Panc1 (cell line): Measurements from ENCODE around the gene ITLN1. TPM values are rescaled to one million over a fixed set of nuclear protein-coding genes. Genes with fewer than 3 reads are reported as not detected.

Experiments
- ATAC-seq: fragments of 200-7000 bp; cut with Tn5 transposase; 2 replicates; pipeline ENCODE4 v1.9.1; 2020; ENCODE audit warnings: mild to moderate bottlenecking, moderate library complexity
- BruUV-seq: library from RNA; stranded (reverse); fragments of 400-500 nt; replicated peaks from 2 replicates; lab custom pipeline; 2021; lab: Mats Ljungman, UMichigan
- CTCF ChIA-PET: fragments of 300-600 bp; sonication (Branson Sonifier 250); formaldehyde crosslinking; loops from one replicate; lab custom pipeline; 2022; ENCODE audit warnings: antibody characterized with exemption; lab: Charles Lee
- POLR2A ChIA-PET: fragments of 300-600 bp; sonication (Branson Sonifier 250); formaldehyde crosslinking; loops from one replicate; lab custom pipeline; 2022; ENCODE audit warnings: antibody characterized with exemption; lab: Charles Lee
- DNase-seq: peaks from one replicate; pipeline ENCODE4 v3.0.0-alpha.2; 2010; ENCODE audit warnings: low read depth, low spot score
- H3K27ac ChIP-seq: 2 replicates; pipeline ENCODE4 v1.5.1; 2011; ENCODE audit warnings: mild to moderate bottlenecking, low read length, inconsistent platforms
- H3K27me3 ChIP-seq: fragments of 200-500 bp; sonication (Bioruptor generic); 2 replicates; pipeline ENCODE4 v1.6.0; 2014; ENCODE audit warnings: low read length, inconsistent platforms; ENCODE audit not compliant: control insufficient read depth, insufficient read depth
- H3K36me3 ChIP-seq: fragments of 200-500 bp; sonication (Bioruptor generic); 2 replicates; pipeline ENCODE4 v1.5.1; 2014; ENCODE audit warnings: inconsistent platforms, mild to moderate bottlenecking, low read length, moderate library complexity; ENCODE audit not compliant: control insufficient read depth, insufficient read depth
- H3K4me1 ChIP-seq: 2 replicates; pipeline ENCODE4 v1.5.1; 2011; ENCODE audit warnings: inconsistent platforms, mild to moderate bottlenecking, low read length, moderate library complexity; ENCODE audit not compliant: control insufficient read depth, insufficient read depth
- H3K4me3 ChIP-seq, 2 experiments: 2 replicates each; pipeline ENCODE4 v1.5.1; 2011 to 2012; ENCODE audit warnings: low read depth in 2 of 2, low read length in 2 of 2, mild to moderate bottlenecking in 2 of 2, inconsistent platforms in 1 of 2, moderate library complexity in 1 of 2
- H3K9me3 ChIP-seq: fragments of 200-500 bp; sonication (Bioruptor generic); 2 replicates; pipeline ENCODE4 v1.5.1; 2014; ENCODE audit warnings: low read depth, mild to moderate bottlenecking, inconsistent platforms, low read length, moderate library complexity; ENCODE audit not compliant: control insufficient read depth, insufficient read depth
- CTCF ChIP-seq: fragments of 450-650 bp; IDR thresholded peaks from 2 replicates; pipeline ENCODE4 v1.5.1; 2017; ENCODE audit warnings: mild to moderate bottlenecking
- POLR2AphosphoS5 ChIP-seq: IDR thresholded peaks from 2 replicates; pipeline ENCODE4 v1.6.1; 2012; ENCODE audit warnings: mild to moderate bottlenecking, low read depth, low read length, moderate library complexity
- REST ChIP-seq, 2 experiments: IDR thresholded peaks; 2 replicates each; pipeline ENCODE4 v1.6.1; 2011 to 2012; ENCODE audit warnings: low read depth in 2 of 2, control low read depth in 1 of 2, low read length in 1 of 2, mild to moderate bottlenecking in 1 of 2, moderate library complexity in 1 of 2; ENCODE audit not compliant: insufficient read depth in 1 of 2
- SIN3A ChIP-seq: IDR thresholded peaks from 2 replicates; pipeline ENCODE4 v1.6.1; 2012; ENCODE audit warnings: low read depth, mild to moderate bottlenecking, low read length, moderate library complexity, borderline replicate concordance; ENCODE audit not compliant: insufficient read depth
- TCF7L2 ChIP-seq: IDR thresholded peaks from 2 replicates; pipeline ENCODE4 v1.6.1; 2011; ENCODE audit warnings: mild to moderate bottlenecking, low read depth, low read length, inconsistent platforms
- in situ Hi-C: cut with HindIII; loops from 2 replicates; pipeline ENCODE4 v1.10.0; 2016; ENCODE audit warnings: low sequenced_read_pairs, low pct_unique_long_range_greater_than_20kb
- intact Hi-C: fragments of 100-400 bp; cut with micrococcal nuclease; formaldehyde crosslinking; loops from one replicate; pipeline ENCODE4 v1.10.0; 2022; ENCODE audit not compliant: unreplicated experiment
- total RNA-seq: library from RNA; stranded (reverse); gene quantifications from one replicate; pipeline ENCODE4 v1.2.1, GENCODE V29; 2021; ENCODE audit not compliant: unreplicated experiment

Gene ITLN1
- total RNA-seq, 1 experiment from 2014 or later, result not detected

- Histone ChIP-seq H3K4me1 (no peaks in the 10 kb centered on the region), H3K27ac (no peak overlapping the region), H3K27me3 (peaks cover under 1% of the 10 kb centered on the region; the same call in 1 of the 2 replicates), H3K4me3 (no peak overlapping the region), H3K36me3 (no peaks in the 10 kb centered on the region), H3K9me3 (no peaks in the 10 kb centered on the region)
- ChIA-PET CTCF (no interaction called here), POLR2A (no interaction called here)
- no TSS peak for BruUV-seq
- DNase-seq (no peak), ATAC-seq (no peak)
- in situ Hi-C loops, result no loop called here
- intact Hi-C loops, result no loop called here
- TF ChIP-seq SIN3A (no peak), REST (IDR thresholded peaks at IDR 0.05; ENCODE audit: insufficient read depth in 1 of 2, low read depth in 2 of 2, low read length in 1 of 2) (no peak), TCF7L2 (no peak), CTCF (no peak), POLR2AphosphoS5 (no peak)
These were observed 26.9 kb upstream of the ITLN1 start for GRCh38 chr1:160911925-160912324.

- Histone ChIP-seq H3K27ac (no peak overlapping the region), H3K4me1 (no peaks in the 10 kb centered on the region), H3K36me3 (no peaks in the 10 kb centered on the region), H3K27me3 (no peaks in the 10 kb centered on the region; the same call in 1 of the 2 replicates), H3K4me3 (no peak overlapping the region), H3K9me3 (no peaks in the 10 kb centered on the region)
- intact Hi-C loops (no loop called here), in situ Hi-C loops (no loop called here)
- POLR2A ChIA-PET, result no interaction called here
- CTCF ChIA-PET, result no interaction called here
- ATAC-seq, result no peak
- no peak for DNase-seq
- no TSS peak for BruUV-seq
- TF ChIP-seq TCF7L2 (no peak), CTCF (no peak), REST (IDR thresholded peaks at IDR 0.05; ENCODE audit: insufficient read depth in 1 of 2, low read depth in 2 of 2, low read length in 1 of 2) (no peak), SIN3A (no peak), POLR2AphosphoS5 (no peak)
These were observed 26.5 kb upstream of the ITLN1 start for GRCh38 chr1:160911441-160911840.
